Daoy (cell line): ENCODE results near the gene EEF1B2. TPM values are rescaled to one million over a fixed set of nuclear protein-coding genes. Genes with fewer than 3 reads are reported as not detected.
"Not testable (repeated sequence)": the region's sequence is repeated elsewhere in the genome, so short reads cannot be mapped to it uniquely, and the experiment has no call there.

Experiments used
- DNase-seq: peaks from one replicate; pipeline ENCODE4 v3.0.0-alpha.2; 2015; ENCODE audit warnings: low read depth
- total RNA-seq: library from RNA; depleted of rRNA; stranded (reverse); fragments of >200 nt; shearing (Covaris generic); gene quantifications from 2 replicates; pipeline ENCODE4 v1.2.3, GENCODE V29; 2014; rRNA removed

The EEF1B2 gene
- total RNA-seq, result 646 and 771 TPM in 2 replicates

GRCh38 chr2:206159346-206160124 is at the start of gene EEF1B2, which contains the start of gene NDUFS1:
Gene EEF1B2 (plus strand): TSS chr2:206159895. CDS start chr2:206159980, 85 bp downstream.
Gene NDUFS1 (minus strand): TSS chr2:206159444. CDS start chr2:206153678, 5,766 bp downstream.
- DNase-seq, result peak; percentile 98

- no peak for DNase-seq
Measured at GRCh38 chr2:206112108-206112507, 47.6 kb upstream of the EEF1B2 start.

- no peak for DNase-seq
Measured at GRCh38 chr2:206112846-206113547, 46.7 kb upstream of the EEF1B2 start.

- DNase-seq, result no peak
Measured at GRCh38 chr2:206115026-206115578, 44.6 kb upstream of the EEF1B2 start.

DNA sequence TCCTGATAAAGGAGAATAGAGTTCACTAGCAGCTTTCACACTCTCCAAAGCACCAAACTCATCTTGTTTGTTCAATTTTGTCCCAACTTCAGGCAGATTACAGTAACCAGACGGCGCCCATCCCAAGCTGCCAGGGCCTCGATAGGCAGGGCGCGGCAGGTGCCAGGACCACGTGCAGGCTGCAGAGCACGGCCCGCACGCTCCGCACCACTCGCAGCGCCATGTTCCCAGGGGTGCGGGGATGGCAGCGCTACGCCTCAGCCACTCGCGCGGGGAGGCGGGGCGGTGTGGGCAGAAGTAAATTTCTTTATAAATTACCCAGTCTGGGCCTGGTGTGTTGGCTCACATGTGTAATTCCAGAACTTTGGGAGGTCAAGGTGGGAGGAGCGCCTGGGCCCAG is 43.4 kb upstream of the EEF1B2 start:
- DNase-seq, result no peak

DNA sequence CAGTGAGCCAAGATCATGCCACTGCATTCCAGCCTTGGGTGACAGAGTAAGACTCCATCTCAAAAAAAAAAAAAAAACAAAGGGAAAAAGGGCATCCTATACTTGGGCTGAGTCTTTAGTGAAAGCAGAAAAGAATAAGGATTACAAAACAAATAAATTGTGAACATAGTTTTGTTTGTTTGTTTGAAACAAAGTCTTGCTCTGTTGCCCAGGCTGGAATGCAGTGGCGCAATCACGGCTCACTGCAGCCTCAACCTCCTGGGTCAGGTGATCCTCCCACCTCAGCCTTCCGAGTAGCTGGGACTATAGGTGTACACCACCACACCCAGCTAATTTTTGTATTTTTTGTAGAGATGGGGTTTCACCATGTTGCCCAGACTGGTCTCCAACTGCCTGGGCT is 37.1 kb upstream of the EEF1B2 start:
- not testable (repeated sequence) for DNase-seq

- DNase-seq, result no peak
Measured at GRCh38 chr2:206125901-206126300, 33.8 kb upstream of the EEF1B2 start.

DNA sequence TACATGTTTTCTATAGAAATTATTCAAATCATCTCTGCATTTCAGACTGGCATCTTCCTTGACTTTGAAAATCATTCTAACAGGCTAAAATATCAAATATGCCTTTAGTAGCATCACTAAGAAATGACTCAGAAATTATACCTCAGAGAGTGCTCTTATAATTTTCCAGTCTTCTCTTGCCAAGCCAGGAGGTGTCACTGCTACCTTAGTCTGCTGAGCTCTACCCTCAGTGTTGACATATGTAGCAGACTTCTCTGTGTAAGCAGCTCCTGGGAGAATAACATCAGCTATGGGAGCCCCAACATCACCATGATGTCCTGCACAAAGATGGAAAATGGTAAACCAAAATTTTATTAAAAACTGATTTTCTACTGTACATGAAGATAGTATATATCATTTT is 32.0 kb upstream of the EEF1B2 start:
- DNase-seq, result peak; percentile 2

DNA sequence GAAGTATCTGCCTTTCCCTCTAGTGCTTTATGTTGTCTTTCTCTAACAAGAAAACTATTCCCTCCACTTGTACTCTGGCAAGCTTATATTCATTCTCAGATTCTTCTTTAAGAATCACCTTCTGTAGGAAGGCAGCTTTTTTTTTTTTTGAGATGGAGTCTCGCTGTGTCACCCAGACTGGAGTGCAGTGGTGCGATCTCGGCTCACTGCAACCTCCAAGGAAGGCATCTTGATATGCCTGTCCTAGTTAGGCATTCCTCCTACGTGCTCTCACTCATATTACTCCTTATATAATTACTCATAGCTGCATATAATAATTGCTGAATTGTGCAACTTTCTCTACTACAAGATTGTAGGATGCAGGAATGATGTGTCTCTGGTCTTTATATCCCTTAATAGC is 16.2 kb upstream of the EEF1B2 start:
- DNase-seq, result no peak

DNA sequence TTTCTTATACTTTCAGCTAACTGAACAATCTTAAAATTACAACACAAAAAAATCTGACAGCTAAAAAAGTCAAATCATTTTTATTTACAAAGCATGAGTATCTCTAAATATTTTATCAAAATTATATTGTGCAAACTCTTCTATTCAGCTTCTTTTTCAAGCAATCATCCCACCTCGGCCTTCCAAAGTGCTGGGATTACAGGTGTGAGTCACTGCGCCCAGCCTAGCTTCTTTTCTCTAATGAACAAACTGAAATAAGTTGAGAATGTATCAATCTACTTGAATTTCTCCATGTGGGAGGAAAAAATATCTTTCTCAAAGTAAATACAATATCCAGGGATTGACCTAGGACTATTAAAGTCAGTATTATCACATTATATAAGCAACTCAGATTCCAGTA is 15.3 kb upstream of the EEF1B2 start:
- no peak for DNase-seq

DNA sequence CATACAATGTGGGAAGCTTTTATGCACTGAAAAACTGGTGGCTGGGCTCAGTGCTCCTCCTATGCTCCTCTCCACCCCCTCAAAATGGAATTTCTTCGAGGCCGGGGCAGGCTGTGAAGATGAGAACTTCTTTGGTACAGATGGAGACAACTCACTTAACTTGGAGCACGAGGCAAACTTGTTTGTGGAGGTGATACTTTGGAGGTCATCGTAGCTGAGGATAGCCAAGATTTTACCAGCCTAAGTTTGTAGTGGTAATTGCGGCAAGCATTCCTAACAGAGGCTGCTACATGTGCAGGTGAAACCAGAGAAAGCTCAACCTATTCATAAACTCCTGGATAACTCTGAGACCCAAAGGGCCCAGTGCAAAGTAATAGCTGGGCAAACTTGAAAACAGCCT is 14.0 kb upstream of the EEF1B2 start:
- DNase-seq, result no peak

- no peak for DNase-seq
Measured at GRCh38 chr2:206149330-206149729, 10.4 kb upstream of the EEF1B2 start.

- DNase-seq, result no peak
Measured at GRCh38 chr2:206150168-206150567, 9.5 kb upstream of the EEF1B2 start.

- DNase-seq, result no peak
Measured at GRCh38 chr2:206150631-206151030, 9.1 kb upstream of the EEF1B2 start.

DNA sequence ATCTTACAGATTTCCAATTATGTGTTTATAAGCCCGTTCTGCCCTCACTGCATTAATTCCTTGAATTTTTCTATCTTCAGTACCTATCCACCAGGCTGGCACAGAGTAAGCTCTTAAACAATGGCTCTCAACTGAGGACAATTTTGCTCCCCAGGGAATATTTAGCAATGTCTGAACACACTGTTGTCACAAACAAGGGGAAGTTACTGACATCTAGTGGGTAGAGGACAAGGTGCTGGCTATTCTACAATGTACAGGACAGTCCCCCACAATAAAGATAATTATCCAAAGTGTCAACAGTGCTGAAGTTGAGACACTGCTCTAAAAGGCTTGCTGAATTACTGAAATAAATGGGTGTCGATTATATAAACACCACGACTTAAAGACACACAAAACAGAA is 5.5 kb upstream of the EEF1B2 start:
- DNase-seq, result no peak

- DNase-seq, result not testable (repeated sequence)
Measured at GRCh38 chr2:206157014-206157413, 2.7 kb upstream of the EEF1B2 start.

- DNase-seq, result no peak
Measured at GRCh38 chr2:206158563-206159345, 941 bp upstream of the EEF1B2 start.

- no peak for DNase-seq
Measured at GRCh38 chr2:206160125-206160806, 571 bp downstream of the EEF1B2 start.

DNA sequence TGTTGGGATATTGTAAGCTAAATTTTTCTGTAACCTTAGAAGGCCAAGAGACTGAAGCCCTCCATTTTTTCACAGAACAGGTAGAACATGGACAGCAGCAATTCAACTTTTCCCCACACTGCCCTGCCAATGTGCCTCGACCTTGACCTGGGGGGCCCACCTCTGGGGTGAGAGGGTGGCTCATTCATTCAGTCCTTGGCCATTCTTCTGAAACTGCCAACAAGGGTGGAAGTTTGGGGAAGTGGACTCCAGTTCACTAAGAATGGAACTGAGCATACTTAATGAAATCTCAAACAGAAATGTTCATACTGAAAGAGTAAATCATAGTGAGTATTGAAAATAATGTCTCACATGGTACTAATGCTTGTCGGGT is 1.1 kb downstream of the EEF1B2 start:
- no peak for DNase-seq

- DNase-seq, result not testable (repeated sequence)
Measured at GRCh38 chr2:206162401-206162800, 2.7 kb downstream of the EEF1B2 start.

DNA sequence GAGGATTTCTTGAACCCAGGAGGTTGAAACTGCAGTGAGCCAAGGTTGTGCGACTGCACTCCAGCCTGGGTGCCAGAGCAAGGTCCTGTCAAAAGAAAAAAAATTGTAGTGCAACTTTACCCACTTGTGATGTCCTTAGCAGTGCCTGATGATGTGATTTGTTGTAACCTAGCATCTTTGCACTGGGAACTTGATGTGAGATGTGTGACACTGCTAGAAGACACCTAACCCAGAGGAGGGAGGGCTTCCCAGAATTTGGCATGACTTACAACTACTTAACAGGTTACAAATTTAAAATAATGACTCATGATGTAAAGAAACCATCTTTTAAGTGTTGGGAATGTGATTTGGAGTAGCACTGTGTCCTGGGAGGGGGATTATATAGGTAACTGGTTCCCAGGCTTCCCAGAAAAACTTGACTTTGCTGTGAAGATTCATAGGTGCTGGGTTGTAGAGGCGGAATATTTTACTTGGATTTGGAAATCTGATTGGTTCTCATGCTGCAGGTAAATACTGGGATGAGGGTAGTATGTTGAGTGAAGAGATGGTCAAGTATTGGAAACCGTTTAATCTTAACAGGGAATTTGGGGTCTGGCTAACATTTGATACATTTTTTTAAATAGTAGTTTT is 3.7 kb downstream of the EEF1B2 start:
- no peak for DNase-seq
